Transverse colon (tissue), 4 donors: Measurements from ENCODE around the gene HOXB6. TPM values are rescaled to one million over a fixed set of nuclear protein-coding genes. Genes with fewer than 3 reads are reported as not detected.

Experiments used
- DNase-seq: peaks from one replicate; pipeline ENCODE4 v3.0.0-alpha.2; 2019
- H3K27ac ChIP-seq, 4 donors: fragments of 200-600 bp; sonication (generic); 2 replicates each; pipeline ENCODE4 v1.5.1; 2016 to 2018; ENCODE audit warnings: inconsistent platforms in 4 of 4
- H3K27me3 ChIP-seq: fragments of 200-600 bp; sonication (generic); 2 replicates; pipeline ENCODE4 v1.5.1; 2017; ENCODE audit warnings: inconsistent platforms
- H3K36me3 ChIP-seq, 4 donors: fragments of 200-600 bp; sonication (generic); 2 replicates each; pipeline ENCODE4 v1.5.1; 2017 to 2019; ENCODE audit warnings: inconsistent platforms in 4 of 4
- H3K4me1 ChIP-seq, 4 donors: fragments of 200-600 bp; sonication (generic); 2 replicates each; pipeline ENCODE4 v1.5.1; 2017 to 2020; ENCODE audit warnings: inconsistent platforms in 4 of 4
- H3K4me3 ChIP-seq, 4 donors: fragments of 200-600 bp; sonication (generic); 1 replicate in 1 of 4; 2 replicates in 3 of 4; pipeline versions ENCODE4 v1.5.1 to v1.6.1; 2017 to 2019; ENCODE audit warnings: inconsistent platforms in 4 of 4
- H3K9me3 ChIP-seq, 2 donors: fragments of 200-600 bp; sonication (generic); 2 replicates each; pipeline ENCODE4 v1.5.1; 2017 to 2019; ENCODE audit warnings: inconsistent platforms in 2 of 2
- CTCF ChIP-seq, 5 experiments: fragments of 200-600 bp in 3 of 5; fragments of 450-650 bp in 2 of 5; sonication (generic) in 3 of 5; IDR thresholded peaks; 1 replicate in 2 of 5; 2 replicates in 3 of 5; pipeline ENCODE4 v1.5.1; 2016 to 2017; ENCODE audit warnings: antibody characterized with exemption in 5 of 5, inconsistent platforms in 3 of 5, mild to moderate bottlenecking in 2 of 5, moderate library complexity in 1 of 5
- EP300 ChIP-seq: sonication (generic); formaldehyde crosslinking; IDR thresholded peaks from one replicate; pipeline ENCODE4 v1.6.1; 2017; ENCODE audit warnings: antibody characterized with exemption, low read depth
- POLR2A ChIP-seq: fragments of 450-650 bp; IDR thresholded peaks from one replicate; pipeline ENCODE4 v1.6.1; 2016; ENCODE audit warnings: antibody characterized with exemption, mild to moderate bottlenecking, moderate library complexity
- POLR2AphosphoS5 ChIP-seq, 3 donors: sonication (generic); formaldehyde crosslinking; IDR thresholded peaks; one replicate each; pipeline ENCODE4 v1.6.1; 2016; ENCODE audit warnings: antibody characterized with exemption in 3 of 3
- WGBS, 2 donors: methylation state at CpG; one replicate each; pipeline ENCODE4 v1.1.5; 2018; ENCODE audit warnings: low coverage in 1 of 2; 5-methylcytosine and 5-hydroxymethylcytosine counted together
- in situ Hi-C, 4 donors: fragments of 200-750 bp; cut with MboI; loops; one replicate each; pipeline versions ENCODE4 v1.15.0 to v1.15.1; 2017; ENCODE audit warnings: low sequenced_read_pairs in 3 of 4, low pct_ligation_motif_present in 1 of 4, low pct_unique_long_range_greater_than_20kb in 1 of 4
- intact Hi-C: fragments of 100-400 bp; cut with DNase I; formaldehyde crosslinking; loops from one replicate; pipeline ENCODE4 v1.15.1; 2023; ENCODE audit warnings: low total_unique reads
- total RNA-seq, 4 donors: library from RNA; depleted of rRNA; stranded (reverse); fragments of >200 nt; gene quantifications; one replicate each; pipeline ENCODE4 v1.1.0, GENCODE V29; 2016

The HOXB6 gene
- total RNA-seq, 4 donors from 2014 or later, result 42.7 to 78.4 (median 62.5) TPM

GRCh38 chr17:48601539-48602425 lies 3.0 kb downstream of the HOXB6 start:
- Histone ChIP-seq H3K9me3 (no peaks in the 10 kb centered on the region), H3K27me3 (peaks cover 17% of the 10 kb centered on the region), H3K27ac (peak overlapping the region; percentile 86 to 95 (median 90)), H3K4me3 (peak overlapping the region in 3 of 4 donors; percentile 36 to 66 (median 46)), H3K36me3 (no peaks in the 10 kb centered on the region), H3K4me1 (peaks cover 15 to 62% (median 55%) of the 10 kb centered on the region in 4 donors)
- in situ Hi-C loops (no loop called here), intact Hi-C loops (no loop called here)
- 24 to 30% methylated on average over 4 to 35 of the region's 35 CpGs for WGBS, 2 donors
- DNase-seq, result peak; percentile 77
- TF ChIP-seq CTCF (IDR thresholded peaks at IDR 0.05) (no peak), EP300 (no peak), POLR2A (peak; percentile 29), POLR2AphosphoS5 (IDR thresholded peaks at IDR 0.05) (peak; percentile 20 to 46 (median 24))

- H3K4me1 ChIP-seq, result peaks cover 15 to 67% (median 57%) of the 10 kb centered on the region in 4 donors
- intact Hi-C loops (no loop called here), in situ Hi-C loops (no loop called here)
These were observed 3.6 kb downstream of the HOXB6 start for GRCh38 chr17:48601207-48601538.

GRCh38 chr17:48600244-48601098 lies 4.3 kb downstream of the HOXB6 start:
- TF ChIP-seq POLR2AphosphoS5 (IDR thresholded peaks at IDR 0.05) (no peak), EP300 (no peak), POLR2A (no peak), CTCF (IDR thresholded peaks at IDR 0.05) (no peak)
- H3K4me1 ChIP-seq, result peaks cover 15 to 71% (median 58%) of the 10 kb centered on the region in 4 donors
- peak; percentile 34 for DNase-seq
- intact Hi-C loops, result no loop called here
- H3K9me3 ChIP-seq, result no peaks in the 10 kb centered on the region
- 20 to 49% methylated on average over 1 to 17 of the region's 17 CpGs for WGBS, 2 donors
- peak overlapping the region; percentile 3 to 95 (median 89) for H3K27ac ChIP-seq
- peaks cover 16% of the 10 kb centered on the region for H3K27me3 ChIP-seq
- in situ Hi-C loops, result no loop called here
- no peaks in the 10 kb centered on the region for H3K36me3 ChIP-seq
- no peak overlapping the region for H3K4me3 ChIP-seq

More at GRCh38 chr17:48601207-48601538, 3.6 kb downstream of the HOXB6 start:
- Histone ChIP-seq H3K9me3 (no peaks in the 10 kb centered on the region), H3K4me3 (peak overlapping the region in 2 of 4 donors; percentile 46 to 66), H3K27ac (peak overlapping the region; percentile 86 to 95 (median 90)), H3K36me3 (no peaks in the 10 kb centered on the region), H3K27me3 (peaks cover 17% of the 10 kb centered on the region)
- no peak for DNase-seq
- 37% methylated on average over 4 of the region's 4 CpGs; no CpG with 5 or more reads in 1 of the 2 donors for WGBS, 2 donors
- TF ChIP-seq CTCF (IDR thresholded peaks at IDR 0.05), result no peak
- TF ChIP-seq POLR2A, result no peak
- no peak for TF ChIP-seq EP300
- no peak for TF ChIP-seq POLR2AphosphoS5 (IDR thresholded peaks at IDR 0.05)

- H3K27ac ChIP-seq, result peak overlapping the region; percentile 89 to 95 (median 92)
- intact Hi-C loops, result loop anchor here (5.0 kb wide), 1 partner anchor 247 kb away; no protein-coding TSS in a partner anchor
- peaks cover 16% of the 10 kb centered on the region for H3K27me3 ChIP-seq
These were observed 5.4 kb downstream of the HOXB6 start for GRCh38 chr17:48599354-48599753.

More at GRCh38 chr17:48599354-48599753, 5.4 kb downstream of the HOXB6 start:
- in situ Hi-C loops, result loop anchor here in 2 of 4 donors (10.0 kb wide), 2 partner anchors 105 to 255 kb away; no protein-coding TSS in a partner anchor
- Histone ChIP-seq H3K4me1 (peaks cover 15 to 77% (median 59%) of the 10 kb centered on the region in 4 donors), H3K4me3 (no peak overlapping the region), H3K9me3 (no peaks in the 10 kb centered on the region), H3K36me3 (peaks cover 0 to 5% (median 0%) of the 10 kb centered on the region in 4 donors)
- DNase-seq, result no peak
- 61 to 67% methylated on average over 5 of the region's 5 CpGs for WGBS, 2 donors
- TF ChIP-seq POLR2A (no peak), EP300 (no peak), CTCF (IDR thresholded peaks at IDR 0.05) (no peak), POLR2AphosphoS5 (IDR thresholded peaks at IDR 0.05) (no peak)
